HG03280 (cell line): Measurements from ENCODE around the gene MDM1.

ENCODE experiments used
- ATAC-seq: cut with Tn5 transposase; IDR thresholded peaks from one replicate; pipeline ENCODE4 v1.9.1; 2021; ENCODE audit warnings: mild to moderate bottlenecking, moderate library complexity; ENCODE audit not compliant: unreplicated experiment

The MDM1 gene

GRCh38 chr12:68358532-68359485 is 26.6 kb upstream of the MDM1 start:
- peak; percentile 81 for ATAC-seq

DNA sequence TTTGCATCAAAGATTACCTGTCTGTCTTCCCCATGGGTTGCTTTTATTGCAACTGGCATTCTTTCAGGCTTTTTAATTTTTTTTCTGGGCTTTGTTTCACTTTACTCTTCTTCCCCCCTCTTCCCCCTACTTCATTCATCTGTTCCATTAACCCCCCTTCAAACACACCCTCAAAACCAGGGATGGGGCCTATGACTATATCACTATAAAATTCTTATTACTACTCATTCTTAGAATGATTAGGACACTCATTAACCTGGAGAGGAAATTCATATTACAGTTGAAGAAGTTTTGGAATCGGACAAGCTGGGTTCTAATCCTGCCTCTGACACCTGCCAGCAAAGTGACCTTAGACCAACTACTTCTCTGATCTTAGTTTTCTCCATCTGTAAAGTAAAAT is 24.8 kb upstream of the MDM1 start:
- ATAC-seq, result no peak

DNA sequence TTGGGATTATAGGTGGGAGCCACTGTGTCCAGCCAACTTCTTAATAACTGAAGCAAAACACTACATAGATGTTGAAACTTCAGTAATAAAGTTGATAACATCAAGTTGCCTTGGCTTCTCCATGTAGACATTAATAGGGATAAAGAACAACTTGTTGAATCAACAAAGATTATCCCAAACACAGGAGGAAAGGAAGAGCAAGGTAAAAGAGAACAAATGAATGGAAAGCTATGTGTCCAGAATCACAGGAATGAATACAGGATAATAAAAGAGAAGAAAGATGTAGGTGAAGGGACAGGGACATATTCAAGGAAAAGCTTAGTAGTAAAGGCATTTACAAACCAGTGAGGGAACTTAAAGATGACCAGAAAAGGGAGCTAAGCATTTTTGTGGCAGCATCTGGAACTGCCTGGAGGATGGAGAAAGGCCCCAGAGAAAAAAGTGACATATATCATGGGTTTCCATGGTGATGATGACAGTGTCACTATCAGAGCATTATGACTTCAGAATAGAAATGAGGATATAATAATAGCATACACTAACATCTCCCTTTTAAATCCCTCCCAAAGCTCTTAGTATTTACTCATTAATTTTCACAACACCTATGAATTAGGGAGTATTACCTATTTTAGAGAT is 24.0 kb upstream of the MDM1 start:
- ATAC-seq, result no peak

DNA sequence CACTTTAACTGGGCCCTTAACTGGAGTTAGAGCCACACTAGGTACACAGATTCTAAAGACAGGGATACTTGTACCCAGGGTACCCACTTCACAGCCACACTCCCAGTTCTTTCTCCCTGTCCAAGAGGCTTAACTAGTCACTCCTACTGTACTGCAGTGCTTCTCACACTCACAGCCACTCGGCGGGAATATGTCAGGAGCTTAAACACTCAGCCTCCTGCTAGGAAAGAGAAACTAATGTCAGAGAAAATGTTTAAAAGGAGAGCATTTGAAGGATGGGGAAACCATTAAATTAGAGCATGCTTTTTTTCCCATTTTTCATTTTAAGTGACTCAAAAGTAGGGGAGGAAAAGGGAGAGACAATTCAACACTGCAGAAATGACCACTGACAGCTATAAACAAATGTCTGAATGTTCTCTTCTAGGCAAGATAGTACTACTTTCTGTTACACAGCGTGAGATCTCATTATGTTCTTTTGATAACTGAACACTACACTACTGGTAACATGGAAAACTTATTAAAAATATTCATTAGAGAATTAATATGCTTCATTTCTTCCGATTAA is 22.9 kb upstream of the MDM1 start:
- no peak for ATAC-seq

GRCh38 chr12:68352067-68352466 is 19.9 kb upstream of the MDM1 start:
- ATAC-seq, result no peak

- ATAC-seq, result no peak
These were observed 18.6 kb upstream of the MDM1 start for GRCh38 chr12:68350753-68351152.

DNA sequence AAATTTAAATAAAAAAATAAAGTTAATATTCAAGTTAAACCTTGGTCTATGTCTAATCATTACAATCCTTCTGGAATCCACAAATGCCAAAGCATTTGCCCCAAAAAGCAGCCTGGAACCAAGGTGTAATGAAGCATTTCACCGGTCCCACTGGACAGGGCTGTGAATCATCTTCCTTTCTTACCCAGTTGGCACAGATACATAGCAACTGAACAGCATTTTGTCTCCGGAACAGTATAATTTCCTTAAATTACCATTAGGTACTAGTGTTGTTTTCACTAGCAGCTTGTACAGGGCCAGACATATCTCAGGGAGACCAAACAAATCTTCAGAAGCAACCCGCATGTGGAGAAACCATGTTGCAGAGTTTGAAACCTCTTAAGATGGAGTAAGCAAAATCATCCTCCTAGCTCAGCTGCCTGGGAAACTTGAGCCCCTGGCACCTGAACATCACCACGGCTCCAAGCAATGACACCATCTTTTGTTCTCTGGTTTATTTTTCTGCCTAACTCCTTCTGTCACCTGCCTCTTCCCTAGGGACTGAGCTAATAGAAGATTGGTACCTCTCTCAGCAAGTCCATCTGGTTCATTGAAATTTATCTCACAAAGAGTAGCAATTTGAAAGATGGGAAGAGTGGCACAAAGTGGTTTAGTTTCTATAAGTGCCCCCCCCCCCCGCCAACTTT is 17.9 kb upstream of the MDM1 start:
- no peak for ATAC-seq

GRCh38 chr12:68349220-68349621 is 17.1 kb upstream of the MDM1 start:
- no peak for ATAC-seq

DNA sequence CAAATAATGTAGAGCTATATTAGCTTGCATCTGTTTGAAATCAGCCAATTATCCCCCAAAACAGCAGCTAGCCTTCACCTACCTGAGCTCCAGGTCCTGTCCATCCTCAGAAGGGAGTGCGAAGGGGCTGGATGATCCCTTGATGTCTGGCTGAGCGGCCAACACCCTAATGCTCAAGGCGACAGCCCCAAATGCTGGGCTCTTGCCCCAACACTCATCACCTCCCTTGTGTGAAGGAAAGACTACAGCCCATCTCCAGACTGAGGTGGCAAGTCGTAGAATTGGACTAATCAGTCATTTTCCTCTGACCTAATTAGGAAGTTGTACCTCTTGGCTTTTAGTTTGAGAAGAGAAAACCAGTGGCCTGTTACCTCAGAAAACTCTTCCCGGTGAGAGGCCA is 16.3 kb upstream of the MDM1 start:
- ATAC-seq, result no peak

GRCh38 chr12:68345763-68346162 is 13.6 kb upstream of the MDM1 start:
- ATAC-seq, result no peak

GRCh38 chr12:68344126-68344525 is 12.0 kb upstream of the MDM1 start:
- no peak for ATAC-seq

- ATAC-seq, result no peak
These were observed 10.8 kb upstream of the MDM1 start for GRCh38 chr12:68342966-68343365.

GRCh38 chr12:68341822-68342221 is 9.7 kb upstream of the MDM1 start:
- no peak for ATAC-seq

- no peak for ATAC-seq
These were observed 8.5 kb upstream of the MDM1 start for GRCh38 chr12:68340404-68341270.

DNA sequence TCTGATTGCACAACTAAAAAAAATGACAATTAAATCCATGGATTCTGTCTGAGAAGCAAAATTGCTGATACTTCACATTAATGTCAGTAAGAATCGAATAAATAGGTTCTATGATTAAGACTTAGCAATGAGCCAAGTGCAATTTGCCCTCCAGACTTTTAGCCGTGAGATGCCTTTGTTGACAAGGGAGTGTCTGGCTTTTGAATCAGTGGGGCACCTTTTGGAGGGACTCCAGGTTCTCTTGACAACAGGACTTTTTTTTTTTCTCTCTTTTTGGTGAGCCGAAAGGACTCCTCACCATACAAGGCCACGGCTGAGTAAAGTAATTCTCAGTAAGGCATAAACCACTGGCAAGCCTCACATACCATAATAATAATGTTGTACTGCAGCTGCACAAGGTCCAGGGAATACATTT is 4.7 kb upstream of the MDM1 start:
- no peak for ATAC-seq

DNA sequence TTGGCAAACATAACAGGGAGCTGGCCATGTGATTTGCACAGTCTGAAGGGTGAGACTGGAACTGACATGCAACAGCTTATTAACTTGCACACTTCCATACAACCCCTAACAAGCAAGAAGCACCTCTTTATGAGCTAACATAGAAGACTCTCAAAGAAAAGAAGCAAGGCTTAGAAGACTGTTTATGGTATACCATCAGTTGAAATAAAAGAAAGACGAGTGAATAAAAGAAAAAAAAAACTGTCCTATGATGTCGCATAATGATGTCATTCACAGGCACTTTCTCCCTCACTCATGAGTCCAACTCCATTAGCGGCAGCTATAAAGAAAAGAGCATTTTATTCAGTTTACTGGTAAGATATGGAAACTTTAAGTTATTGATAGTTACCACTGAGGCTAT is 3.3 kb upstream of the MDM1 start:
- ATAC-seq, result no peak

- no peak for ATAC-seq
These were observed 2.0 kb upstream of the MDM1 start for GRCh38 chr12:68334132-68334531.

GRCh38 chr12:68332728-68333630 is 817 bp upstream of the MDM1 start:
- ATAC-seq, result no peak

DNA sequence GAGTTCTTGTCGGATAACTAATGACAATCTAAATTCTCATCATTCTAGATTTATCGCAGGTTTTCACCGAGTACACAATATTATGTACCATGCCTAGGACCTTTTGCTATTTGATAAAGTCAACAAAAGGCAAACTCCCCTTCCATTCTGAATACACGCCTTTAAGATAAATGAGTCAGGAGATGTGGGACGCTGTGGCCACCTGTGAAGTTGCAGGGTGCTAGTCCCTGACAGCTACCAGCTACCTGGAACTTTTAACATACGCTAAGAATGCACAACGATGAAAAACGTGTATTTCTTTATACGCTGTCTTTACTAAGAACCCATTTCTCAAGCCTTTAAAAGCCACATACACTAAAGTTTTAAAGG is 678 bp downstream of the MDM1 start:
- no peak for ATAC-seq

GRCh38 chr12:68327896-68328295 is 4.3 kb downstream of the MDM1 start:
- ATAC-seq, result no peak
